Bone marrow (tissue), 2 donors: ENCODE data around the gene CDH22.

Source experiments
- DNase-seq, 2 donors: peaks; one replicate each; lab custom pipeline; 2025; lab: John Stamatoyannopoulos, UW

CDH22 gene

GRCh38 chr20:46299078-46299477, 9.2 kb downstream of the CDH22 start:
- no peak for DNase-seq

DNA sequence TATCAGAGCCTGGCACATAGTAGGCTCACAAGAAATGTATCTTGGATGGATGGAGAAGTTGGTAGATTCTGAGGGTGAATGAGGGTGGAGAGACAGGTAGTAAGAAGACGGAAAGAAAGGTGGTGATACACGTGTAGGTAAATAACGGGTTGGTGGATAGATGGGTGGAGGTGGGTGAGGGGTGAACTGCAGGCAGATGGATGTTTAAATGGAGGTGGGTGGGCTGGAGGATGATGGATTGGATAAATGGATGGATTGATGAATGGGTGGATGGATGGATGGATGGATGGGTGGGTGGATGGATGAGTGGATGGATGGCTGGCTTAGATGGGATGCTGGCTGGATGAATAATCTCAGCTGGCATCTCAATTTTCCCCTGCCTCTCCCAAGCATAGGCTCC, 9.9 kb downstream of the CDH22 start:
- no peak for DNase-seq

DNA sequence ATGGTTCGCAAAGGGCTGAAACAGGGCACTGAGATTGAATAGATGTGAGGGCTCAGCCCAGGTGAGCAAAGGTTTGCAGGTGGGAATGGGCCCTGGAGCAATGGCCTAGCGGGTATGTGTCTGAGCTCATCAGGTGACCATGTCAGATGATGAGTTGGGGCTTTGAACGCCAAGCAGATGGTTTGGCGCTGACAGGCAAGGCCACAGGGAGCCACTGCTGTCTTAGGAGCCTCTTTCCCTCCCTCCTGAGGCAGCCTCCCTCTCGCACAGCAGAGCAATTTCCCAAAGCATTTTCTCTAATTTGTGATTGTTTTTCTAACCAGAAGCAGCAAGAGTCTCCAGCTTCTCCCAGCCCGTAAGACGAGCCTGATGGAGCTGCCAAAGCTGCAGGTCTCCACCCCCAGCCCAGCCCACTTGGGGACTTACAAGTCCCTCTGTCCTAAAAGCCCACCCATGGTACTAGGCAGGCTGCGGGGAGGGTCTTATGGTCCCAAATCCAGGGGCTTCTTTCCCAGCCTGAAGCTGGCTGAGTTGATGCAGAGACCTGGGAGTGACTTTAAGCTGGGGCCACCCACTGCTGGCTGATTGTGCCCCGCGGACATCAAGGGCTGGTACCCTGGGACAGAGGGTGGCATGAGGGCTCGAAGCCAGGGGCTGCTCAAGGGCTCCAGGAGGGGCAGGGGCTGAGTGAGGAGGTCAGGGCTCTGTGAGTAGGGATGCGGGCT, 11.6 kb downstream of the CDH22 start:
- no peak for DNase-seq

- DNase-seq, result no peak
Observed at GRCh38 chr20:46293084-46293483, 15.2 kb downstream of the CDH22 start.

- DNase-seq, result no peak
Observed at GRCh38 chr20:46291401-46291800, 16.9 kb downstream of the CDH22 start.

- DNase-seq, result no peak
Observed at GRCh38 chr20:46289432-46289831, 18.9 kb downstream of the CDH22 start.

DNA sequence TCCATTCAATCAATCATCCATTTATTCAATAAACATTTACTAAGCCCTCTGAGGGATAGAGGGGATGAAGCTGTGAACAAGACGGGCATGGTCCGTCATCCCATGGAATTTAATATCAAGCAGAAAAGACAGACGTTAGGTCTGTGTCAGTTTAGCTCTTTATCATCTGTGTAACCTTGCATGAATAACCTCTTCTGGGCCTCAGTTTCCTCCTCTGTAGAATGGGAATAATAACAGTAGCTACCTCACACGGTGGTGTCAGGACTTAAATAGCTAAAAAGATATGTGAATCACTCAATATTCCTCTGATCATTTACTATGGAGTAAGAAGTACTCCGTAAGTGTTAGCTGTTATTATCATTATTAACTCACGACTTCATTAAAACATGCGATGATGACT, 21.3 kb downstream of the CDH22 start:
- DNase-seq, result no peak

- no peak for DNase-seq
Observed at GRCh38 chr20:46286382-46286781, 21.9 kb downstream of the CDH22 start.

- no peak for DNase-seq
Observed at GRCh38 chr20:46285740-46286139, 22.6 kb downstream of the CDH22 start.

- no peak for DNase-seq
Observed at GRCh38 chr20:46285072-46285471, 23.2 kb downstream of the CDH22 start.

DNA sequence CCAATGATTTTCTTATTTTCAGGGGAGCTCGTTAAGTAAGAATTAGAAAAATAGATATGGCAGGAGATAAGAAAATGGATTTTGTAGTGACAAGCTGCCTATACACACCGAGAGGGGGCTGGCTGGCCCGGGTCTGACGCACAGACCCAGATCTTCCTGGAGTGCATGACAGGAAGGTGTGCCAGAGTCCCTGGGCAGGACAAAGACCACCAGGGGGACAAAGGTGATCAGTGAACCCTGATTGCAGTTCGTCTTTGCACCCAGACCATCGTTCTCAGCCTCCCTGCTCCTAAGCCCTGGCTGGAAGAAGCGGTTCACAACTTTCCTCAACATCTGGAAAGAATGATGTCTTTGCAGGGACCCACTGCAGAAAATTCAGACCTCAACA, 24.3 kb downstream of the CDH22 start:
- DNase-seq, result no peak

- DNase-seq, result no peak
Observed at GRCh38 chr20:46283426-46284039, 24.8 kb downstream of the CDH22 start.

DNA sequence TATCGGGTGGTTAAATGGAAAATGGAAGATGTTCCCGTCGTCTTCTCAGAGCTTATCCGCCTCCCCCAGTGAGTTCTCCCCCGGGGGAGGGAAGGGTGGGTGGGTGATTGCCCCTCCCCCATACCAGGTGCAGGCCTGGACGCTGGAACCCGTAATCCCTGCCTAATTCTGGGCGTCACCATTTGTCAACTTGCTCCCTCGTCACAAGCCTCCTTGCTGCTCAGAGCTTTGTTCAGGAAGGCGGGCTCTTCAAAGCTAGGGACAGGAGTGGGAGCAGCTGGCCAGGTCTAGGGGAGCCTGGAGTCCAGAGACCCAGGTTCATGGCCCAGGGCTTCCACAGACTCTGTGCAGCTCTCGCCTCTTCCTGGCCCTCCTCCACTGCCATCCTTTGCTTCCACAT, 25.6 kb downstream of the CDH22 start:
- no peak for DNase-seq

GRCh38 chr20:46279103-46279502, 29.2 kb downstream of the CDH22 start:
- no peak for DNase-seq

DNA sequence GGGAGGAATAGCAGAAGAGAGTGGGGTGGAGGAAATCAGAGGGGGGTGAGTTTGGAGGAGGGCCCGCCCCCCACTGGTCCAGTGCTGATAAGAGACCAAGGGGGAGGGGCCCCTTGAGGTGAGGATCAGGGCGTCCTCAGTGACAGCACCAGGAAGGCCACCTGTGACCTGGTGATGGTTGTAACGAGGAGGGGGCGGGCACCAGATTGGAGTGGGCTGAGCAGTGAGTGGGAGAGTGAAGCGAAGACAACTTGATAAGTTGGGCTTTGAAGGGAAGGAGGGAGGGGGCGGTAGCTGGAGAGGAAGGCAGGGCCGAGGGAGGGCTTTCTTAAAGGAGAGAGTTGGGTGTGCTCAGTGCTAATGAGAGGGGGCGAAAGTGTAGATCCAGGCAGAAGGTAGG, 30.7 kb downstream of the CDH22 start:
- DNase-seq, result no peak

GRCh38 chr20:46276531-46276930, 31.8 kb downstream of the CDH22 start:
- DNase-seq, result no peak

DNA sequence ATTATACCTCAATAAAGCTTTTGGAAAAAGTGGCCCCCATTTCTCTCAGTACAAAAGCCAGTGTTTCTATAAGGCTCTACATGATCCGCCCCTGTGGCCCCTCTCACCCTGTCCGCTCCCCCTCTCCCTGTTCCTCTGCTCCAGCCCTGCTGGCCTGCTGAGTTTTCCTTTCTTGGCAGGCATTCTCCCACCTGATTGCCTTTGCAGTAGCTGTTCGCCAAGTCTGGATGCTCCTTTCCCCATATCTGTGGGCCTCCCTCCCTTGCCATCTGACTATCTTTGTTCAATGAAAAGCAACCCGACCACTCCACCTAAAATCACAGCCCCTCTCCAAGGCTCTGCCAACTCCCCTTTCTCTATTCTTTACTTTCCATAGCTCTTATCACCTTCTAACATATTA, 33.2 kb downstream of the CDH22 start:
- DNase-seq, result no peak

- no peak for DNase-seq
Observed at GRCh38 chr20:46273717-46274116, 34.6 kb downstream of the CDH22 start.

DNA sequence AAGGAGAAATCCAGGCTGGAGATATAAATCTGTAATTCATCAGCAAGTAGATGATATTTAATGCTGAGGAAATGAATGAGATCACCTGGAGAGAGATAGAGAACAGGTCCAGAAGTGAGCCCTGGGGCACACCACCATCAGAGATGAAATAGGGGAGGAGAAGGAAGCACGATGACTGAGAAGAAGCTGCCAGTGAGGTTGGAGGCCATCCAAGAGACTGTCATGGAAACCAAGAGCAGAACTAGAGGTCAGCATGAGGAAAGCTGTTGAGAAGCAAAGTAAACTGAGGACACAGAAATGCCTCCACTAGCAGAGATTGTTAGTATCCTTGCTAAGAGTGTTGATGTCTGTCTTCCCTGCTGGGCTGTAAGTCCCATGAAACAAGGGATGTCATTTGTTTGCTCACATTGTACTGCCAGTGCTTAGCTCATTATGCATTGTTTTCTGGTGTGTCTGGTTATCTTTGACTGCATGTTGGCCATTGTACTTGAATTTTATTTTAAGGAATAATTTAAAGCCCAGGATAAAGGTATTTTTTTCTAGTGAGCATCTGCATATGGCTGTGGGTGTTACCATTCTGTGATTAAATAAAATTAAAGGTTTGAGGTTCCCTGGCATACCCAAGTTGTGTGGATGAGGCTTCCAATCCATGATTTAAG, 35.8 kb downstream of the CDH22 start:
- DNase-seq, result no peak

- no peak for DNase-seq
Observed at GRCh38 chr20:46270977-46271744, 37.1 kb downstream of the CDH22 start.

DNA sequence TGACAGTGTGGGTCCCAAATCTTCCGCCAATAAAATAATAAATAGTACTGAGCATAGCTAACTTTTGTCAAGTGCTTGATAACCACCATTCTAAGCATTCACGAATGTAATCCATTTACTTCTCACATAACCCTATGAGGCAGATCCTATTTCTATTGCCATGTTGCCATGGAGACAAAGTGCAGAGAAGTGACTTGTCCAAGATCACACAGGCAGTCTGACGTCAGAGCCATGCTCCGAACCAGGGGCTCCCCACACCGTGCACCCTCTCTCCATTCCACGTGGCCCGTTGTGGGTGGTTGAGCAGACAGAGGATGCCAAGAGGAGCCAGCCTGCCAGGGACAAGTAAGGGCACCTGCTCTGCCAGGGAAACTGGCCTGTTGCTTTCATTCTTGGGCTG, 38.9 kb downstream of the CDH22 start:
- DNase-seq, result no peak

GRCh38 chr20:46268662-46269061, 39.6 kb downstream of the CDH22 start:
- no peak for DNase-seq

DNA sequence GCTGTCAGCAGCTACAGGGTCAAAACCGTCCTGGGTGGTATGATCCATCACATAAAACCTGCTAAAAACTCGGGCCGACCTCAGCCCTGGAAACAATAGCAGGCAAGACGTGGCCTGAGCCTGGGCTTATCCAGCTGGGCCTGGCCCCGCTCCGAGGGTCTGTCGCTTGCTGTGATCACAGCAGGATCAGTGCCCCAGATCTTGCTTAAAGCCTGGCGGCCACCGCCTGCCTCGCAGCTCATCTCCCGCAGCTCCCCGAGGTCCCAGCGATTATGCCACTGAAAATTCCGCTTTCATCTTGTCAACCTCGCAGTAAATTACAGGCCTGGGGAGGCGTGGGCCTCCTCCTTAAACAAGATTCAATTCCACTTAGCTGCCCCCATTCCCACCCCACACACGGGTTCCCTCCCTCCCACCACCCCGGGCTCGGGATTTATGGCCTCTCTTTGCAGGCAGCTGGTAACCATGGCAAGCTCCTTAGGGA, 40.1 kb downstream of the CDH22 start:
- DNase-seq, result no peak
